ENCODE data around the gene NINL.

The NINL gene

DNA sequence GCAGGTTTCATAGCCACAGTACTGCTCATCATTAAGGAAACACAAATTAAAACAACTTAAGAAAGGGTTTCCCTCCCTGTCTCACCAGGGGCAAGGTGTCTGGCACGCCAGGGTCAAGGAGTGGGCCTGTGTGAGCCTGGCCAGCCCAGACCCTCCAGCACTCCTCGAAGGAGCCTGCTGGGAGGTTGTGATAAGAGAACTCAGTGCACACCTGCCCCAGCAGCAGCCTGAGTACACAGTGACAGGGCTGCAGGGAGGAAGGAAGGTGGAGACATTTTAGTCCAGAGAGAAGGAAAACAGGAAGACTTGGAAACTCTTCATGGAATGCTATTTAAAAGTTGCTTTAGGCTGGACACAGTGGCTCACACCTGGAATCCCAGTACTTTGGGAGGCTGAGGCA lies 14.1 kb downstream of the NINL start:
- Histone ChIP-seq H3K9ac (ENCODE audit: low read depth, low read length, poor library complexity) (no peak overlapping the region), H4K8ac (ENCODE audit: low read depth, low read length) (no peak overlapping the region), H3K4me3 (ENCODE audit: low read length in 2 of 2) (no peak overlapping the region), H3K4ac (ENCODE audit: low read length) (no peak overlapping the region), H2BK120ac (ENCODE audit: low read depth, low read length) (no peak overlapping the region), H2BK12ac (ENCODE audit: low read length) (no peak overlapping the region), H3K27me3 (ENCODE audit: control insufficient read depth in 3 of 3, insufficient read depth in 3 of 3, low read depth in 1 of 3, low read length in 3 of 3) (no peaks in the 10 kb centered on the region), H3K18ac (ENCODE audit: low read length) (no peak overlapping the region), H3K27ac (replicated peaks; ENCODE audit: low read length) (no peak overlapping the region), H2BK5ac (ENCODE audit: low read length) (no peak overlapping the region), H3K14ac (ENCODE audit: low read length) (no peak overlapping the region), H3K36me3 (replicated peaks in 1 of 2; ENCODE audit: control insufficient read depth in 2 of 2, insufficient read depth in 2 of 2, low read length in 2 of 2) (peaks cover 2 to 50% of the 10 kb centered on the region in 2 donors), H2BK15ac (ENCODE audit: low read length) (no peak overlapping the region), H3K9me3 (replicated peaks in 1 of 2; ENCODE audit: control insufficient read depth in 2 of 2, insufficient read depth in 1 of 2, low read depth in 1 of 2, low read length in 2 of 2) (peaks cover 0 to 6% of the 10 kb centered on the region in 2 donors), H3K79me1 (ENCODE audit: low read depth, low read length) (peaks cover 2% of the 10 kb centered on the region), H3K23ac (ENCODE audit: low read depth, low read length, poor library complexity) (no peak overlapping the region), H3K4me2 (ENCODE audit: insufficient read depth, low read length, poor library complexity, severe bottlenecking) (no peak overlapping the region), H2AK5ac (ENCODE audit: low read depth, low read length) (no peak overlapping the region), H3K4me1 (ENCODE audit: control insufficient read depth in 2 of 2, insufficient read depth in 1 of 2, low read depth in 1 of 2, low read length in 2 of 2) (peaks cover 0 to 6% of the 10 kb centered on the region in 2 donors), H4K91ac (ENCODE audit: low read depth, low read length, poor library complexity) (no peak overlapping the region), H2AFZ (ENCODE audit: low read length) (no peak overlapping the region)
- WGBS, 2 donors (ENCODE audit: extremely low coverage in 2 of 2, insufficient read length in 2 of 2, insufficient replicate concordance in 1 of 2), result no CpG with 5 or more reads among the region's 2 CpGs
- DNase-seq (ENCODE audit: low spot score), result no peak

GRCh38 chr20:25570148-25570530 lies 15.2 kb downstream of the NINL start:
- H4K91ac ChIP-seq (ENCODE audit: low read depth, low read length, poor library complexity), result no peak overlapping the region
- peaks cover 0 to 6% of the 10 kb centered on the region in 2 donors for H3K9me3 ChIP-seq (replicated peaks in 1 of 2; ENCODE audit: control insufficient read depth in 2 of 2, insufficient read depth in 1 of 2, low read depth in 1 of 2, low read length in 2 of 2)
- no peak overlapping the region for H2BK5ac ChIP-seq (ENCODE audit: low read length)
- no peak overlapping the region for H3K18ac ChIP-seq (ENCODE audit: low read length)
- H2BK15ac ChIP-seq (ENCODE audit: low read length), result no peak overlapping the region
- DNase-seq (ENCODE audit: low spot score), result no peak
- no peak overlapping the region for H2AK5ac ChIP-seq (ENCODE audit: low read depth, low read length)
- no peak overlapping the region for H3K27ac ChIP-seq (replicated peaks; ENCODE audit: low read length)
- no peak overlapping the region for H2BK12ac ChIP-seq (ENCODE audit: low read length)
- no peak overlapping the region for H2BK120ac ChIP-seq (ENCODE audit: low read depth, low read length)
- H3K14ac ChIP-seq (ENCODE audit: low read length), result no peak overlapping the region
- H4K8ac ChIP-seq (ENCODE audit: low read depth, low read length), result no peak overlapping the region
- H3K36me3 ChIP-seq (replicated peaks in 1 of 2; ENCODE audit: control insufficient read depth in 2 of 2, insufficient read depth in 2 of 2, low read length in 2 of 2), result peaks cover 2 to 43% of the 10 kb centered on the region in 2 donors
- no peak overlapping the region for H3K23ac ChIP-seq (ENCODE audit: low read depth, low read length, poor library complexity)
- H3K79me1 ChIP-seq (ENCODE audit: low read depth, low read length), result peaks cover 4% of the 10 kb centered on the region
- no peak overlapping the region for H3K9ac ChIP-seq (ENCODE audit: low read depth, low read length, poor library complexity)
- no peak overlapping the region for H3K4me3 ChIP-seq (ENCODE audit: low read length in 2 of 2)
- WGBS, 2 donors (ENCODE audit: extremely low coverage in 2 of 2, insufficient read length in 2 of 2, insufficient replicate concordance in 1 of 2), result no CpG with 5 or more reads among the region's 7 CpGs
- no peak overlapping the region for H2AFZ ChIP-seq (ENCODE audit: low read length)
- no peaks in the 10 kb centered on the region for H3K27me3 ChIP-seq (ENCODE audit: control insufficient read depth in 3 of 3, insufficient read depth in 3 of 3, low read depth in 1 of 3, low read length in 3 of 3)
- no peak overlapping the region for H3K4ac ChIP-seq (ENCODE audit: low read length)
- H3K4me1 ChIP-seq (ENCODE audit: control insufficient read depth in 2 of 2, insufficient read depth in 1 of 2, low read depth in 1 of 2, low read length in 2 of 2), result peaks cover 0 to 6% of the 10 kb centered on the region in 2 donors
- no peak overlapping the region for H3K4me2 ChIP-seq (ENCODE audit: insufficient read depth, low read length, poor library complexity, severe bottlenecking)

DNA sequence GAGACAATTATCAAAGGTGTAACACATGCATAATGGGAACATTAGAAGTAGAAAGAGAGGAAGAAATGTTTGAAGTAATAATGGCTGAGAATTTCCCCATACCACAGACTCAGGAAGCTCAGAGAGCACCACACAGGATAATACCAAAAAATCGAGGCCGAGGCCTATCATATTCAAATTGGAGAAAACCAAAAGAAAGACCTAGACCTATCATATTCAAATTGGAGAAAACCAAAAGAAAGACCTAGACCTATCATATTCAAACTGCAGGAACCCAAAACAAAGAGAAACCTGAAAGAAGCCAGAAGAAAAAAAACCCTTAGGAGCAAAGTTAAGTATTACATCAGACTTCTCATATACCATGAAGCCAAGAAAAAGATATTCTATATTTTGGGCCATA lies 18.0 kb downstream of the NINL start:
- H3K9me3 ChIP-seq (replicated peaks in 1 of 2; ENCODE audit: control insufficient read depth in 2 of 2, insufficient read depth in 1 of 2, low read depth in 1 of 2, low read length in 2 of 2), result peaks cover 2 to 20% of the 10 kb centered on the region in 2 donors
- no peak overlapping the region for H3K4ac ChIP-seq (ENCODE audit: low read length)
- H3K23ac ChIP-seq (ENCODE audit: low read depth, low read length, poor library complexity), result no peak overlapping the region
- peaks cover 6% of the 10 kb centered on the region for H3K79me1 ChIP-seq (ENCODE audit: low read depth, low read length)
- no peaks in the 10 kb centered on the region for H3K27me3 ChIP-seq (ENCODE audit: control insufficient read depth in 3 of 3, insufficient read depth in 3 of 3, low read depth in 1 of 3, low read length in 3 of 3)
- H2BK15ac ChIP-seq (ENCODE audit: low read length), result no peak overlapping the region
- no peak overlapping the region for H2AFZ ChIP-seq (ENCODE audit: low read length)
- H4K8ac ChIP-seq (ENCODE audit: low read depth, low read length), result no peak overlapping the region
- peaks cover 2 to 38% of the 10 kb centered on the region in 2 donors for H3K36me3 ChIP-seq (replicated peaks in 1 of 2; ENCODE audit: control insufficient read depth in 2 of 2, insufficient read depth in 2 of 2, low read length in 2 of 2)
- H2BK12ac ChIP-seq (ENCODE audit: low read length), result no peak overlapping the region
- H2BK5ac ChIP-seq (ENCODE audit: low read length), result no peak overlapping the region
- no peak overlapping the region for H3K14ac ChIP-seq (ENCODE audit: low read length)
- H3K4me1 ChIP-seq (ENCODE audit: control insufficient read depth in 2 of 2, insufficient read depth in 1 of 2, low read depth in 1 of 2, low read length in 2 of 2), result no peaks in the 10 kb centered on the region
- no peak overlapping the region for H3K18ac ChIP-seq (ENCODE audit: low read length)
- no peak overlapping the region for H3K27ac ChIP-seq (replicated peaks; ENCODE audit: low read length)
- no peak overlapping the region for H2AK5ac ChIP-seq (ENCODE audit: low read depth, low read length)
- no peak overlapping the region for H3K4me2 ChIP-seq (ENCODE audit: insufficient read depth, low read length, poor library complexity, severe bottlenecking)
- no peak overlapping the region for H2BK120ac ChIP-seq (ENCODE audit: low read depth, low read length)
- H4K91ac ChIP-seq (ENCODE audit: low read depth, low read length, poor library complexity), result no peak overlapping the region
- DNase-seq (ENCODE audit: low spot score), result no peak
- no peak overlapping the region for H3K4me3 ChIP-seq (ENCODE audit: low read length in 2 of 2)
- WGBS, 2 donors (ENCODE audit: extremely low coverage in 2 of 2, insufficient read length in 2 of 2, insufficient replicate concordance in 1 of 2), result no CpG with 5 or more reads among the region's 2 CpGs
- no peak overlapping the region for H3K9ac ChIP-seq (ENCODE audit: low read depth, low read length, poor library complexity)

- Histone ChIP-seq H4K91ac (ENCODE audit: low read depth, low read length, poor library complexity) (no peak overlapping the region), H3K36me3 (replicated peaks in 1 of 2; ENCODE audit: control insufficient read depth in 2 of 2, insufficient read depth in 2 of 2, low read length in 2 of 2) (peaks cover under 1 to 34% of the 10 kb centered on the region in 2 donors), H3K4ac (ENCODE audit: low read length) (no peak overlapping the region), H3K4me1 (ENCODE audit: control insufficient read depth in 2 of 2, insufficient read depth in 1 of 2, low read depth in 1 of 2, low read length in 2 of 2) (no peaks in the 10 kb centered on the region), H3K27ac (replicated peaks; ENCODE audit: low read length) (no peak overlapping the region), H3K14ac (ENCODE audit: low read length) (no peak overlapping the region), H2BK5ac (ENCODE audit: low read length) (no peak overlapping the region), H3K27me3 (ENCODE audit: control insufficient read depth in 3 of 3, insufficient read depth in 3 of 3, low read depth in 1 of 3, low read length in 3 of 3) (no peaks in the 10 kb centered on the region), H4K8ac (ENCODE audit: low read depth, low read length) (no peak overlapping the region), H3K79me1 (ENCODE audit: low read depth, low read length) (peaks cover 6% of the 10 kb centered on the region), H2AFZ (ENCODE audit: low read length) (no peak overlapping the region), H2BK12ac (ENCODE audit: low read length) (no peak overlapping the region), H3K4me2 (ENCODE audit: insufficient read depth, low read length, poor library complexity, severe bottlenecking) (no peak overlapping the region), H3K23ac (ENCODE audit: low read depth, low read length, poor library complexity) (no peak overlapping the region), H3K9ac (ENCODE audit: low read depth, low read length, poor library complexity) (no peak overlapping the region), H2AK5ac (ENCODE audit: low read depth, low read length) (no peak overlapping the region), H2BK15ac (ENCODE audit: low read length) (no peak overlapping the region), H2BK120ac (ENCODE audit: low read depth, low read length) (no peak overlapping the region), H3K18ac (ENCODE audit: low read length) (no peak overlapping the region), H3K9me3 (replicated peaks in 1 of 2; ENCODE audit: control insufficient read depth in 2 of 2, insufficient read depth in 1 of 2, low read depth in 1 of 2, low read length in 2 of 2) (peaks cover 2 to 20% of the 10 kb centered on the region in 2 donors), H3K4me3 (ENCODE audit: low read length in 2 of 2) (no peak overlapping the region)
- WGBS, 2 donors (ENCODE audit: extremely low coverage in 2 of 2, insufficient read length in 2 of 2, insufficient replicate concordance in 1 of 2), result no CpG with 5 or more reads among the region's 2 CpGs
- no peak for DNase-seq (ENCODE audit: low spot score)
Measured at GRCh38 chr20:25566821-25567220, 18.5 kb downstream of the NINL start.

Measured in neuronal stem cell (in vitro differentiated cells).